IPS DF 19.7 (cell line): ENCODE data around the gene SNX24.
A peak's percentile ranks its signal among the peaks of the same experiment; 100 is the strongest.
"Not testable (repeated sequence)": the region's sequence is repeated elsewhere in the genome, so short reads cannot be mapped to it uniquely, and the experiment has no call there.

Experiments used
- DNase-seq: peaks from one replicate; pipeline ENCODE4 v3.0.0-alpha.2; 2013; ENCODE audit warnings: low read depth, low spot score

The SNX24 gene

DNA sequence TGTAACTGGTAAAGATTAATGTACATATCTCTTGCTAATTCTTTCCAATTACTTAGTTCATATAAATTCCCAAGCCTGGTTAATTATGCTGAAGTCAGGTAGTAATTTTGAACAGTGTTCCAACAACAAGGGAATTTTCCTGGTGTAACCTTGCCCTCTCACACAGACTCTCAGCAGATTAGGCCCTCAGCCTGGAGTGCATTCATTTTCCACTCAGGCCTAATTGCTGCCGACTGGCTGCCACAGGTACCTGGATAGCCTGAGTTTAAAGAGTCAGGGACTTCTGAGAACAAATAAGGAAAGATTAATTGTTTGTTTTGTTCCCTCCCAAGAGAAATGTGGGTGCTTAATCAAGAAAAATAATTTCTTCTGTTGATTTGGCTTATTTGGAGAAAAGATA, 119.7 kb downstream of the SNX24 start:
- no peak for DNase-seq

DNA sequence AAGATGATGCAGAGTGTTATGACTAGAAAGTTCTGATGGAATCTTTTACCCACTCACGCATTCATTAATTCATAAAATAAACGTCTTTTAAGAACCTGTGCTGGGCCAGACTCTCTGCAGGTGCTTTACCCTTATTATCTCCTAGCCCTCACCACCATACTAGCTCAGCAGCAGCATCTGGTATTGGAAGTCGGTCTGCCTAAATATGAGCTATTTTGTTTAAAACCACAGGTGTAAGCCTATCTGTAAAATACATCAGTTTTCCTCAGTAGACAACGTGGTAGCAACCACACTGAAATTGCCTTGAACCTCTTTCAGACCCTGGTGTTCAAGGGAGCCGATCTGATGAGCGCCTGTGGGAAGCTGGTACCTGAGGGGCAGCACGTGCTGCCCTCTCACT, 121.7 kb downstream of the SNX24 start:
- no peak for DNase-seq

DNA sequence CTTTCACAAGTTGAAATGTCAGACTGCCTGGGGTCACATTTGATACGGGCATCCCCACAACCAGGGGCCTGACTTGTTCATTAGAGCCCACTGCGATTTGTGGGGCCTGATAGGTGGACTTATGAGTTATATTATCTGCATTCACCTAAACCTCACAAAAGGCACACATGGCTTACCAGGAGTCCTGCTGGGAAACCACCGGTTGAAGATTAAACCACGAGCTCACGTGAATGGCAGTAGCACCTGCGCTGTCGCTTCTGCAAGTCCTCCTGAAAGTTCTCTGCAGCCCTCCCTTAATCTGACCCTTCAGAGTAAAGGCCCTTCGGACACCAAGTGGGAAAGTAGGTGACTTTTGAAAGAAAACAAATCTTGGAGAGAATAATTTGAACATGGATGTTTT, 122.2 kb downstream of the SNX24 start:
- no peak for DNase-seq

DNA sequence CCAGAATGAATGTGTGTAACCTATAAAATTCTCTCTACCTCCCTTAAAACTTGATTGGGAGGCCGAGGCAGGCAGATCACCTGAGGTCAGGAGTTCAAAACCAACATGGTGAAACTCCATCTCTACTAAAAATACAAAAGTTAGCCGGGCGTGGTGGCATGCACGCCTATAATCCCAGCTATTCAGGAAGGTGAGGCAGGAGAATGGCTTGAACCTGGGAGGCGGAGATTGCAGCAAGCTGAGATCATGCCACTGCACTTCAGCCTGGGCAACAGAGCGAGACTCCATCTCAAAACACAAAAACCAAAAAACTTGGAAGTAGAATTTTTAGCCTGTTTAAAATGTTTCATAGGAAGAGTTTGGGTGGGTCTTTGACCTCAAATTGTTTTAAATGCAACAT, 122.6 kb downstream of the SNX24 start:
- DNase-seq, result not testable (repeated sequence)

DNA sequence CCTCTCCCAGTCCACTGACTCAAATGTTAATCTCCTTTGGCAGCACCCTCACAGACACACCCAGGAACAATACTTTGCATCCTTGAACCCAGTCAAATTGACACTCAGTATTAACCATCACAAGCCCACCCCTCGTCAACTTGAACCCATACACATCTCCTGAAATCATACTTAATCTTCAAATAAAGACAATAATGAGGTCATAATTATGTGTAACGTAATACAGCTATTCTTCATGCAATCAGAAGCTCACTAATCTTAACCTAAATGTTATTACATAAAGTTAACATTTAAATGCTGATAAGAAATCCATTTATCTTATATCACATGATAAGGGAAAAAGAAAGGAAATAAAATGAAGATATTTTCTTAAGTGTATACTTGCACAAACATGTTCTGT, 125.9 kb downstream of the SNX24 start:
- no peak for DNase-seq

DNA sequence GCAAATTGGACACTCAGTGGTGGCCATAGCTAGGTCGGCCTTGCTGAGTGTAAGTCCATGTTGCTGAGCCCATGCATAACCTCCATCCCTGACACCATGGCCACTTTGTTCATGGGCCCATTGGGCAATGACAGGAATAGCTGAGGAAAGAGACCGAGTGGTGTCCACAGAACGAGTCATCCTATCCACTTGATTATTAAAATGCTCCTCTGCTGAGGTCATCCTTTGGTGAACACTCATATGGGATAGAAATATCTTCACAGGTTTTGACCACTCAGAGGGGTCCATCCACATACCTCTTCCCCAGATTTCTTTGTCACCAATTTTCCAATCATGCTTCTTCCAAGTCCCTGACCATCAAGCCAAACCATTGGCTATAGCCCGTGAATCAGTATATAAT, 127.5 kb downstream of the SNX24 start:
- DNase-seq, result no peak

DNA sequence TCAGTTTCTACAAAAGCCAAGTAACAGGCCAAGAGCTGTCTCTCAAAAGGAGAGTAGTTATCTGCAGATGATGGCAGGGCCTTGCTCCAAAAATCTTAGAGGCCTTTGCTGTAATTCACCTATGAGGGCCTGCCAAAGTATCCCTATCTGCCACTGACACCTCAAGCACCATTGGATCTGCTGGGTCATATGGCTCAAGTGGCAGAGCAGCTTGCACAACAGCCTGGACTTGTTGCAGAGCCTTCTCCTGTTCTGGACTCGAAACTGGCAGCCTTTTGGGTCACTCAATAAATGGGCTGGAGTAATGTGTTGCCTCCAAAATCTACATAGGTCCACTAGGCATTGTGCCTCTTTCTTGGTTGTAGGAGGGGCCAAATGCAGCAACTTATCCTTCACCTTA, 128.3 kb downstream of the SNX24 start:
- DNase-seq, result not testable (repeated sequence)

DNA sequence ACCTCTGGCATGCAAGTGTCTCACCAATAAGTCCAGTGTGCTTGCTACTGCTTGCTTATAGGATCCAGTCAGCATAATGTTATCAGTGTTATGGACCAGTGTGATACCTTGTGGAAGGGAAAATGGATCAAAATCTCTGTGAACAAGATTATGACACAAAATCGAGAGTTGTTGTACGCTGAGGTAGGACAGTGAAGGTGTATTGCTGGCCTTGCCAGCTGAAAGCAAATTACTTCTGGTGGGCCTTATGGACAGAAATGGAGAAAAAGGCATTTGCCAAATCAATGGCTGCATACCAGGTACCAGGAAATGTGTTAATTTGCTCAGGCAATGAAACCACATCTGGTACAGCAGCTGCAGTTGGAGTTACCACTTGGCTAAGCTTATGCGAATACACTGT, 128.8 kb downstream of the SNX24 start:
- not testable (repeated sequence) for DNase-seq

DNA sequence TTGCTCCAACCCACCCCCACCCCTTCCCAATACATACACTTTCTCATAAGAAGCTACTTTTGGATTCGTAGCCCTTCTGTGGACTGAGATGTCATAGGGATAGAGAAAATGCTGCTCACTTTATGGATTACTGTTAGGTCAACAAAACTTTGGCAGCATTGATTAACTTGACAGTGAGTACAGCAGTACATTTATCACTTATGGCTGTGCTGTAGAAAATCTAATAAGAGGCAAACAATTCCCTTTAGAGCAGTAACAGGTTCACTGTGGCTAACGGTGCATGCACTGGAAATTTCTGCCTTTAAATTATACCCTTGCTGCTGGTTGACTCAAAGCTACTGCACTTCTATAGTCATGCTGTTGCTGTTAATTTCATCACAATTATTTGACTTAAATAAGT, 131.9 kb downstream of the SNX24 start:
- DNase-seq, result no peak

DNA sequence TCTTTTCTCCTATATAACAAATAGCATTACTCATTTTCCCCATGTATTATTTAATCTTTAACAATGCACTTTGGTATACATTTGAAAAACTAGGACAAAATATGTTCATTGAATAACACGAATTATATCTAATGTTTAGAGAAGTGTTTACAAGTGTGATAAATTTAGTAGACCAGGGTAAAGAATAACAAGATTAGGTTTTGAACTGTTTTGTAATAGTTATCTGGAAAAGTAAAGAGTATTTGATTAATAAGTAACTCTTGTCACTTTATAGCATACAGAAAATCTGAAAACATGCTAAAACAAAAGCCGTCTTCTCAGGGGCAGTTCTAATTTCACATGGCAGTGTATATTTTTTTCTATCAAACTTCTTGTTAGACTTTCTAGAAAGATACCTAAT, 132.7 kb downstream of the SNX24 start:
- no peak for DNase-seq

DNA sequence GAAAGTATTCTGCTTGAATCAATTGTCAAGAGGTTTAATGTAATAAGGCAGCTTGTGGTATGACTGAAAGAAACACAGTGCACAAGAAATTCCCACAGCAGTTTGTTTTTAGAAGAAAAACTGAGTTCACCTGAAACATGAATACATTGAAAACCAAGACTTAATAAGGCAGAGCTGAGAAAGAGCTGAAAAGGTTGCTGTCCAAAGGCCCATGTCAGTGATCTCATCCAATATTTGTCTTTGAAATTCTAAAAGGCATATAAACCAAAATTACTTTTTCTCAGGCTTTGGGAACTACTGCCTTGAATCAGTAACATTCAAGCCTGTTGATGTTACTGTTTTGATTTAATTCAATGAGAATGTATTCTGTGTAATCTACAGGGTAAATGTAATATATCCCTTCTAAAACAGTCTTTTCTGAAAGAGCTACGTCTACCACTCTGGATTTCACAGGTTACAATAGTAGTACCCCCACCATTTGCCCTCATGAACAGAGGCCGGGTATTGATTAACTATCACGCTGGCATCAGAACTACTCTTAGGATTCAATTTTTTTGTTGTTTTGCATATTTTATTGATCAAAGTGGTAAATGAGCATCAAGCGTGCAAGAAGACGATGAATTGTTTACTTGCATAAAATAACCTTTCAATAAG, 133.4 kb downstream of the SNX24 start:
- DNase-seq, result no peak

DNA sequence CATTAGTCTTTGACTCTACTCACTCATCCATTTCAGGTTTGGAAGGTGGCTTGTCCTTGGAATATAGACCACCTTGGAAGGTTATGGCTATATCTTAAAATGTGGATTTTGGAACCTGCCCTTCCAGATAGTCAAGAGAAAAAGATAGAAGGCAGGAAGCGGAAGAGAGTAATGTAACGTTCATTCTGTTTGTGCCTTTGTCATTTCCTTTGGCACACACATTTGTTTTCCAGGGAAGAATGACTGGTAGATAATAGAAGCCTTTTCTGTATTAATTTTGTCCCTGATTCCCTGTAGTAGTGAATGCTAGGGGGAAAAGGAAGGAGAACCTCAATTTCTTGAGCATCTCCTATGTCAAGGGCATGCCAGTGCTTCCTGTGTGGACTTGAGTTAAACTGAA, 136.4 kb downstream of the SNX24 start:
- DNase-seq, result no peak

DNA sequence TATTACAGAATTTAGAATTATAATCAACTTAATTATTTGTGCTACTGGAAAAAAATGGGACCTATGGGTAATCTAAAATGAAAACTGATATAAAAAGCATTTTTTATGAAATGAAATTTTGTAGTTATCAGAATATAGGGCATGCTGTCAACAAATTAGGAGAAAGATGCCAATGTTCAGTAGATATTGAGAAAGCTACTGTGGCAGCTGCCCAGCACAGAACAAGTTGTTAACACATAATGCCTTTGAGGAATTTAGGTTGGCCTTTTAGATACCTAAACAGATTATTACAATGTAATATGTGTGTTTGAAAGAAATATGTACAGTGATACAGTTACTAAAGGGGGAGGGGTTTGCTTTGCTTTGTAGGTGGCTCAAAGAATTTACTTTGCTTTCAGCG, 137.0 kb downstream of the SNX24 start:
- no peak for DNase-seq

DNA sequence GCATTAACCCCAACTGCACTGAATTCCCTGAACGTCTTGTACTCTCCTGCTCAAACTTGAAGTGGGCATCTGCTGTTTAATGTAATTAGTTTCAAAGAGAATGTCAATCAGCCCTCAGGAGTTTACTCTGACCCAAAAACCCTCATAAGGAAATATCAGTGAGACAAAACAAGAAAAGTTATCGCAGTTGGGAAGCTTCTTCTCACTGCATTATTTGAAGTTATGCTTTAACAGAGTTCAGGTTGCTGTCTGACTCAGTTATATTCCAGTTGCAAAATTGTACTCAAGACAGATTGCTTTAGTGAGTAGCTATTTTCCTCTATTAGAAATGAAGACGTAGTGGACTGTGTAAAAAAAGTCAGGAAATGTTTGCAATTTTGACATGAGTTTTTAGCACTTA, 139.0 kb downstream of the SNX24 start:
- no peak for DNase-seq

DNA sequence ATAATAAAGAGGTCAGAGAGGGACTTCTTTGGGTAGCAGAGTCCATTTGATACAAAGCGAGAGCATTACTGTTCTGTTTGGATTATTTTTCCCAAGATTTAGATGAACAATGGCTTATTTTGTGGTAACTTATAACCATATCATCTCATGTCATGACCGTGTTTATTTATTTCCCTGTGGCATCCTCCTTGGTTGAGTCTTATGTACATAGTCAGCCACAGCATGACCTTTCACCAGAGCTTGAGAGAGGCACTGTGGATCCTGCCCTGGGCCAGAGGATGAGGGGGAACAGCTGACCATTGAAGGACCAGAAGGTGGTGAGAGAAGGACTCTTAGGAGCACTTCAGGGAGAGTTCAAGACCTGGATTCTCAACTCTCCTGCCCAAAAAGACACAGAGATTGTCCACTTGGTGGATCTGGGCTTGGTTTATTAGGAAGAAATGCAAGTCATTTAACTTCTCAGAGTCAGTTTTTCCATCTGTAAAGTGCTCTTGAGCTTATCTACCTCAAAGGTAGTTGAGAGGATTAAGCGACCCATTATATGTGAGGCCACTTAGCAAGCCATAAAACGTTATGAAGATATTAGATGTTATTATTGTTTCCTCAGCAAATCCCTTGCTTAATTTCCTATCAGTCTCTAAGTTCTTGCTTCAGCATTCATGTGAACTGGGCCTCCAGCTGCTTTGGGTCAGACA, 139.7 kb downstream of the SNX24 start:
- DNase-seq, result no peak

DNA sequence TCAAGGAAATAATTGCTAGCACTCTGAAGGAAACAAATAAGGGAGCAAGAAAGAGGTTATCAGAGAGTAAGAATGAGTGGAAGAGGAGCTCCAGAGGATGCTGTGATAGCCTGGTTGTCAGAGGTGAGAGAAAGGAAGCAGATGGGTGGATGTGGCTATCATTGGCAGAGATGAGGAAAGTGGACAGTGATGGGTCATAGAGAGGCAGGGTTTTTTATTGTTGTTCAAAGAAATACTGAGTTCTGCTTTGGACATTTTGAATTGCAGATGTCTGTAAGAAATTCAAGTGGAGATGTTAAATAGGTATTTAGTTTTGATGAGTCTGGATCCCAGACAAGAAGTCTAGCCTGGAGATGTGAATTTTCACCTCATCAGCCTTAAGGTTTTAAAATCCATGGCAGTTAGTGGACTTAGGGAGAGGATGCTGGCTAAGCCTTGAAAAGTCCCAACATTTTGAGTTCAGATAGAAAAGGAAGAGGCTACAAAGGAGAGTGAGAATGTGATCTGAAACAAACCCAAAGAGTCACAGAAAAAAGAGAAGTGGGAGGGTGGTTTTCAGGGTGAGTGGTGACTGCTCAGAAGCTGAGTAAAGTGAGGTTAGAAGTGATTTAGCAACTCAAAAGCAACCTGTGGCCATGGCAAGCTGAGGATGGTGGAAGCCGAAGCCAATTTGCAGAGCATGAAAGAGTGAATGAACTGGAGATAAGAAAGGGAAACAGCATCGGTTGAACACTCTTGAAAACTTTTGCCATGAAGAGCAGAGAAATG, 140.7 kb downstream of the SNX24 start:
- no peak for DNase-seq

DNA sequence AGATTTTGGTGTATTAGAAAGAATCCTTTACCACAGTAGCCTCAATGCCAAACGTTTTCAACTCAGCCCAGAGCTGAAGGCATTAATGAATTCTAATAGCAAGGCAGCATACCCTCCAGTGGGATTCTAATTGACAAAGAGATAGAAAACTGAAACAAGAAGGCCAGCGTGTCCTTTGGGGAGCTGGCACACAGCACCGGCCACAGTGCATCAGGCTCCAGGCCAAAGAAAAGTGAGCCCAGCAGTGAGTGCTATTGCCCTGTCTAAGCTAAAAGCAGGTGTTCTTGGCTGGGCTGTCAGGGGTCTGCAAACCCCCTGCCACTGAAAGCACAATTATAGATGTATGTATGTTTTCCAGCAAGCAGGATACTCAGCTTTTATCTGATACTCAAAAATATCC, 150.7 kb downstream of the SNX24 start:
- DNase-seq, result no peak

DNA sequence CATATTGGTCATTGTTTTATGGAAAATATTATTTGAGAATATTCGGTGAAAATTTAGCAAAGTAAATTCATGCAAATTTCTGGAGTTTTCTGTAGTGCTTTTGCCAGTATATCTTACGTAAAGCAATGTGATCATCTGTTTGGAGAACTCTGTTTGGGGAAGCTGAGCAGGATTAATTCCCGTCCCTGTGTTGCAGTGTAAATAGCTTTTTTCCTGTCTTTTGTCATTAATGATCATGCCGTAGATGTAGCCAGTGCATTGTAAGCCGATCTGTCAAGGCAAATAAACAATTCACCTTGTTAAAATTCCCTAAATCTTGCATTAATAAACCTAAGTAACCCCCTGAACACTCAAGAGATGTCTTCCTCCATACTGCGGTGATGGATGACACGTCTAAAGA, 151.9 kb downstream of the SNX24 start:
- DNase-seq, result no peak

DNA sequence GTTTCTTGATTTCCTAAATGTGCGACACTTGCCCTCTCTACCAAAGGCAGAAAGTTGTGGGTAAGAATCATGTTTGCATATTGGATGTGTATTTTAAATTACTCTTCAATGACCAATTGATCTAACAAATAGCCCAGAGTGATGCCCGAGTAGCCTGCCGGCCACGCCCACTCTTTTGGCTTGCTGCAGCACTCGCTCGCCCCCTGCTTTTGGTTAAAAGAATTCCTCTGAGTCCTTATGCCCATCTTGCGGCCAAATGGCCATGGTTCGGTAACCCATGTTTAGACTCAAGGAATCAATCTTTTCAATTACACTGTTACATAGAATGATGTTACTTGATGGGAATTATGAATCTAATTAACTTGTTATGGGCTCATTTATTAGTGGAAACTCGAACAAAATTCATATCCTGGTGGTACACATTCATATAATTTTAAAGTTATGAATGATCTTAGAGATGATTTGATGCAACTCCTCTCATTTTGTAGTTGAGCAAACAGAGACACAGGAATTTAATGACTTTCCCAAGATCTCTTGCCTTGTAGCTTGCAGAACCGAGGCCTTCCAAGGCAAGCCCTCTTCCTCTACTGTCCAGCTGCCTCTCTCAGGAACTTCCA, 154.6 kb downstream of the SNX24 start:
- DNase-seq, result peak; percentile 25

DNA sequence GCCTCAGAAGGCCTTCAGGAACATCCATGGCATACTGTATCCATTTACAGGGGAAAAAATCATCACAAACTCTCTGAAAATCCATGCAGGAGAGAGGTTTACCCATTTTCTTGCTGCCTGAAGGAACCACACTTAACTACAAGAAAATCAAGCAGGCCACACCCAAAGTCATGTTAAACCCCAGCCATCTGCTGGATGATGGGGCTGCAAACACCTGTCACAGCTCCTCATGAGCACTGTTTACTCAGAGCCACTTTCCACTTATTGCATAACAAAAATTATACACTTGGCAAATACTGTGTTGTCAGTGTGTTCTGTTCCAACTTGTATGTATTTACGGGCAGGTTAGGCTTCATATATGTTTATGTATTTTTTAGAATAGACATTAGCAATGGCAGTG, 155.3 kb downstream of the SNX24 start:
- DNase-seq, result no peak

DNA sequence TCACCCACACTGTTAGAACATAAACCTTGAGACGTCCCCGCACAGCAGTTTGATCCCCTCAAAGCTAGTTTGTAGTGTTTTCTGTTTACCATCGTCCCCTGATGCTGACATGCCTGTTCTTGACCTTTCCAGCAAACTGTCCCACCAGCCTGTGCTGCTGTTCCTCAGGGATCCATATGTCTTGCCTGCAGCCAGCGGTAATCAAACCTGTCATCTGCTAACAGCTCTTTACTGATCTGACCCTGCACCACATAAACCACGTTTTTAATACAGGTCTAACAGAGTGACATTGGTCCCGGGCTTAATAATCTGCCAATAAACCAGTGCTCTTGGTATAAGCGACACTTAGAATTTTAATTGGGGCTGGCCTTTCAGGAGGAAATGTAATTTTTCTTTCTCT, 156.4 kb downstream of the SNX24 start:
- DNase-seq, result no peak

DNA sequence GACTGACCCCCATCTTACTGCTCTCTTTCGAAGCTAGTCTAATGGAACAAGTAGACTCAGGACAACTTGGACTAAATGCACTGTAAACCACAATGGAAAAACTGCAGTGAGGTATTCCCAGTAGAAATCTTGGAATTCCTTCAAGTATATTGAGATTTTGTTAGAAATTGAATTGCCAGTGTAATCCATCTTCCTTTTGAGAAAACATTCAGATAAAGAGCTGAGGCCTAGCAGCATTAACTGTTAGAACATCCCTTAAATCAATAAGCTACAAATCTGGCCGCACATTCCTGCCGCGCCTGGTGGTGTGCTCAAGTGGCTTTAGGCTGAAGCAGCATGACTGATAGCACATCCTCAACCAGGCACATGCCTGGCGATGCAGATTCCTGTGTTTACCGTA, 161.8 kb downstream of the SNX24 start:
- no peak for DNase-seq

DNA sequence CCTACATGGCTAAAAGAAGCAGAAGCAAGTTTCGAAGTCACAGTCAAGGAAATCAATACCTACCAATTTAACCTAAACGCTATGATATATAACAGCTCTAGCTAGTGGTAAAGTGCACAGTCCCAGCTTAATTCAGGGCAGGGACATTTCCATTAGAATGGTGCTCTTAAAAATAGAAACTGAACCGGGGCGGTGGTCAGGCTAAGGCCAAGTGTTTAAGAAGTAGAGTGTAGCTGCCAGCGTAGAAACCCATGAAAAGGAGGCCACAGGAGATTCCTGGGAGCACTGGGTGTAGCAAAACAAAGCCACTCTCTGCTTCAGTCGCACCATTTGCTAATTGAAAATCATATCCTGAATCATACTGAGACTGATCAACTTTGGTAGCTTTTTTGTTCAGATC, 162.3 kb downstream of the SNX24 start:
- no peak for DNase-seq
